Neural cell (in vitro differentiated cells): Measurements from ENCODE around the gene CPT2. TPM values are rescaled to one million over a fixed set of nuclear protein-coding genes. Genes with fewer than 3 reads are reported as not detected.

ENCODE experiments used
- H2AFZ ChIP-seq: fragments of 200-600, 300-800 bp; sonication (generic), shearing (Covaris generic); 2 replicates; pipeline ENCODE4 v1.6.0; 2014; ENCODE audit warnings: low read depth, mild to moderate bottlenecking, antibody characterized with exemption, low read length, moderate library complexity
- H3F3A ChIP-seq: fragments of 200-600 bp; shearing (Covaris generic); 2 replicates; pipeline ENCODE4 v1.6.1; 2016; ENCODE audit warnings: mild to moderate bottlenecking, moderate library complexity, mixed read lengths, antibody characterized with exemption, low read length; ENCODE audit not compliant: insufficient read depth, poor library complexity, severe bottlenecking
- H3K27ac ChIP-seq: fragments of 200-600, 300-800 bp; sonication (generic), shearing (Covaris generic); 2 replicates; pipeline ENCODE4 v1.5.1; 2014; ENCODE audit warnings: mild to moderate bottlenecking, low read length, moderate library complexity
- H3K27me3 ChIP-seq: fragments of 300-800, 200-600 bp; sonication (generic), shearing (Covaris generic); 2 replicates; pipeline ENCODE4 v1.6.0; 2014; ENCODE audit warnings: mild to moderate bottlenecking, low read depth, low read length, moderate library complexity; ENCODE audit not compliant: insufficient read depth
- H3K36me3 ChIP-seq: fragments of 300-800, 200-600 bp; sonication (generic), shearing (Covaris generic); 2 replicates; pipeline ENCODE4 v1.5.1; 2014; ENCODE audit warnings: mild to moderate bottlenecking, antibody characterized with exemption, low read length, moderate library complexity; ENCODE audit not compliant: insufficient read depth
- H3K4me2 ChIP-seq: fragments of 300-800, 200-600 bp; sonication (generic), shearing (Covaris generic); 2 replicates; pipeline ENCODE4 v1.6.0; 2014; ENCODE audit warnings: mild to moderate bottlenecking, low read length
- H3K4me3 ChIP-seq: fragments of 300-800, 200-600 bp; sonication (generic), shearing (Covaris generic); 2 replicates; pipeline ENCODE4 v1.5.1; 2014; ENCODE audit warnings: mild to moderate bottlenecking, low read length, moderate library complexity
- H3K79me2 ChIP-seq: fragments of 200-600 bp; shearing (Covaris generic); replicated peaks from 2 replicates; pipeline ENCODE4 v1.6.0; 2014; ENCODE audit warnings: mild to moderate bottlenecking, low read length, moderate library complexity; ENCODE audit not compliant: insufficient read depth
- H3K9ac ChIP-seq: fragments of 300-800, 200-600 bp; sonication (generic), shearing (Covaris generic); 2 replicates; pipeline ENCODE4 v1.6.1; 2016; ENCODE audit warnings: mild to moderate bottlenecking, low read length, mixed read lengths
- H3K9me2 ChIP-seq: fragments of 200-600 bp; shearing (Covaris generic); 2 replicates; pipeline ENCODE4 v1.6.1; 2016; ENCODE audit warnings: mild to moderate bottlenecking, low read length, mixed read lengths; ENCODE audit not compliant: insufficient read depth
- H3K9me3 ChIP-seq: fragments of 200-600, 300-800 bp; sonication (generic), shearing (Covaris generic); 2 replicates; pipeline ENCODE4 v1.6.1; 2016; ENCODE audit warnings: mild to moderate bottlenecking, mixed run types, low read length, moderate library complexity, mixed read lengths
- H4K20me1 ChIP-seq: fragments of 200-600 bp; shearing (Covaris generic); 2 replicates; pipeline ENCODE4 v1.6.1; 2016; ENCODE audit warnings: mild to moderate bottlenecking, mixed run types; ENCODE audit not compliant: insufficient read depth
- CTCF ChIP-seq: fragments of 450-650 bp; IDR thresholded peaks from 2 replicates; pipeline ENCODE4 v1.5.1; 2014; ENCODE audit warnings: antibody characterized with exemption, mild to moderate bottlenecking, moderate library complexity; ENCODE audit not compliant: poor library complexity, severe bottlenecking
- EP300 ChIP-seq: fragments of 450-650 bp; conservative IDR thresholded peaks from 2 replicates; pipeline ENCODE4 v1.6.1; 2014; ENCODE audit warnings: antibody characterized with exemption, mild to moderate bottlenecking, moderate library complexity; ENCODE audit not compliant: poor library complexity, severe bottlenecking
- EZH2 ChIP-seq: fragments of 200-600, 300-800 bp; shearing (Covaris generic), sonication (generic); IDR thresholded peaks from 2 replicates; pipeline ENCODE4 v1.6.1; 2014; ENCODE audit warnings: antibody characterized with exemption, low read length, borderline replicate concordance, mild to moderate bottlenecking; ENCODE audit not compliant: insufficient read depth, poor library complexity, severe bottlenecking
- MXI1 ChIP-seq: fragments of 450-650 bp; conservative IDR thresholded peaks from 2 replicates; pipeline ENCODE4 v1.6.1; 2014; ENCODE audit warnings: antibody characterized with exemption, mild to moderate bottlenecking; ENCODE audit not compliant: poor library complexity, severe bottlenecking
- POLR2AphosphoS5 ChIP-seq: IDR thresholded peaks from 2 replicates; pipeline ENCODE4 v1.6.1; 2012
- RAD21 ChIP-seq: fragments of 450-650 bp; conservative IDR thresholded peaks from 2 replicates; pipeline ENCODE4 v1.6.1; 2014; ENCODE audit warnings: antibody characterized with exemption, mild to moderate bottlenecking, moderate library complexity
- REST ChIP-seq: IDR thresholded peaks from 2 replicates; pipeline ENCODE4 v1.6.1; 2012; ENCODE audit warnings: borderline replicate concordance
- SMC3 ChIP-seq: fragments of 450-650 bp; conservative IDR thresholded peaks from 2 replicates; pipeline ENCODE4 v1.6.1; 2014; ENCODE audit warnings: antibody characterized with exemption, mild to moderate bottlenecking, moderate library complexity; ENCODE audit not compliant: poor library complexity
- TAF1 ChIP-seq: IDR thresholded peaks from 2 replicates; pipeline ENCODE4 v1.6.1; 2012; ENCODE audit warnings: low read depth
- polyA plus RNA-seq: library from polyadenylated mRNA; depleted of rRNA; stranded (reverse); fragments of >200 nt; gene quantifications from 2 replicates; pipeline ENCODE4 v1.2.3, GENCODE V29; 2014

Gene CPT2
- polyA plus RNA-seq, 1 donor from 2014 or later: 5.3 TPM

- no peak for TF ChIP-seq RAD21
- TF ChIP-seq EP300: no peak
- TF ChIP-seq SMC3: no peak
- TF ChIP-seq TAF1: no peak
- TF ChIP-seq CTCF: no peak
- no peak for TF ChIP-seq REST
- TF ChIP-seq MXI1: no peak
- TF ChIP-seq EZH2: no peak
- no peak for TF ChIP-seq POLR2AphosphoS5
- Histone ChIP-seq H3K4me3 (no peak overlapping the region), H3K9ac (no peak overlapping the region), H3K4me2 (no peak overlapping the region), H2AFZ (no peak overlapping the region), H3K27ac (no peak overlapping the region), H3K9me3 (no peaks in the 10 kb centered on the region), H3K79me2 (no peaks in the 10 kb centered on the region), H3K27me3 (no peaks in the 10 kb centered on the region), H4K20me1 (no peaks in the 10 kb centered on the region), H3F3A (no peaks in the 10 kb centered on the region), H3K36me3 (no peaks in the 10 kb centered on the region), H3K9me2 (no peaks in the 10 kb centered on the region)
Measured at GRCh38 chr1:53172426-53173128, 24.0 kb upstream of the CPT2 start.

- no peak overlapping the region for H3K9ac ChIP-seq
- no peaks in the 10 kb centered on the region for H3K36me3 ChIP-seq
- no peaks in the 10 kb centered on the region for H3K79me2 ChIP-seq
- no peaks in the 10 kb centered on the region for H3K27me3 ChIP-seq
- H3K9me2 ChIP-seq: no peaks in the 10 kb centered on the region
- no peaks in the 10 kb centered on the region for H3F3A ChIP-seq
- no peak overlapping the region for H2AFZ ChIP-seq
- no peak for TF ChIP-seq MXI1
- no peak for TF ChIP-seq SMC3
- no peak for TF ChIP-seq EZH2
- TF ChIP-seq REST: no peak
- TF ChIP-seq CTCF: no peak
- no peak for TF ChIP-seq POLR2AphosphoS5
- no peak overlapping the region for H3K4me2 ChIP-seq
- no peak overlapping the region for H3K4me3 ChIP-seq
- no peak overlapping the region for H3K27ac ChIP-seq
- H3K9me3 ChIP-seq: no peaks in the 10 kb centered on the region
- H4K20me1 ChIP-seq: no peaks in the 10 kb centered on the region
Measured at GRCh38 chr1:53174971-53175913, 21.4 kb upstream of the CPT2 start.
